H9 (cell line): ENCODE data around the gene NALCN. TPM values are rescaled to one million over a fixed set of nuclear protein-coding genes. Genes with fewer than 3 reads are reported as not detected.

Source experiments
- DNase-seq: peaks from one replicate; pipeline ENCODE4 v3.0.0-alpha.2; 2017
- H2AFZ ChIP-seq: one replicate; pipeline ENCODE4 v1.6.1; 2013; ENCODE audit warnings: mild to moderate bottlenecking, low read length, control low read depth, moderate library complexity
- H2AK5ac ChIP-seq: 2 replicates; pipeline ENCODE4 v1.6.1; 2013; ENCODE audit warnings: low read length, control low read depth, mixed read lengths; ENCODE audit not compliant: insufficient read length
- H2BK120ac ChIP-seq: one replicate; pipeline ENCODE4 v1.6.1; 2013; ENCODE audit warnings: low read depth, mild to moderate bottlenecking, low read length, control low read depth, inconsistent platforms; ENCODE audit not compliant: poor library complexity, severe bottlenecking
- H2BK12ac ChIP-seq: 2 replicates; pipeline ENCODE4 v1.6.1; 2013; ENCODE audit warnings: low read length, control low read depth, mixed read lengths, low read depth; ENCODE audit not compliant: insufficient read length
- H2BK15ac ChIP-seq: 2 replicates; pipeline ENCODE4 v1.6.1; 2013; ENCODE audit warnings: low read depth, low read length, control low read depth
- H2BK20ac ChIP-seq: one replicate; pipeline ENCODE4 v1.6.1; 2013; ENCODE audit warnings: low read depth, mild to moderate bottlenecking, low read length, control low read depth, inconsistent platforms; ENCODE audit not compliant: poor library complexity, severe bottlenecking
- H2BK5ac ChIP-seq: 2 replicates; pipeline ENCODE4 v1.6.1; 2013; ENCODE audit warnings: low read length, control low read depth, mixed read lengths; ENCODE audit not compliant: insufficient read length
- H3K14ac ChIP-seq: 2 replicates; pipeline ENCODE4 v1.6.1; 2013; ENCODE audit warnings: low read length, control low read depth; ENCODE audit not compliant: insufficient read depth
- H3K18ac ChIP-seq: 2 replicates; pipeline ENCODE4 v1.6.1; 2013; ENCODE audit warnings: low read depth, mild to moderate bottlenecking, mixed read lengths, low read length, control low read depth; ENCODE audit not compliant: insufficient read length
- H3K23ac ChIP-seq: 2 replicates; pipeline ENCODE4 v1.6.1; 2013; ENCODE audit warnings: low read length, control low read depth, mixed read lengths, low read depth; ENCODE audit not compliant: insufficient read length
- H3K23me2 ChIP-seq: 2 replicates; pipeline ENCODE4 v1.6.1; 2013; ENCODE audit warnings: low read depth, mild to moderate bottlenecking, mixed read lengths, low read length, control low read depth; ENCODE audit not compliant: insufficient read length, poor library complexity, severe bottlenecking
- H3K27ac ChIP-seq: 2 replicates; pipeline ENCODE4 v1.5.1; 2013; ENCODE audit warnings: low read length, control low read depth, mixed read lengths, low read depth; ENCODE audit not compliant: insufficient read length
- H3K27me3 ChIP-seq: 2 replicates; pipeline ENCODE4 v1.6.1; 2013; ENCODE audit warnings: low read length, control low read depth, inconsistent platforms; ENCODE audit not compliant: insufficient read depth
- H3K4ac ChIP-seq: 2 replicates; pipeline ENCODE4 v1.6.1; 2013; ENCODE audit warnings: low read depth, mild to moderate bottlenecking, control low read depth, inconsistent platforms, low read length, moderate library complexity
- H3K4me1 ChIP-seq: 2 replicates; pipeline ENCODE4 v1.6.1; 2013; ENCODE audit warnings: low read length, control low read depth, inconsistent platforms; ENCODE audit not compliant: insufficient read depth
- H3K4me2 ChIP-seq: 2 replicates; pipeline ENCODE4 v1.6.1; 2013; ENCODE audit warnings: low read length, control low read depth, mixed read lengths; ENCODE audit not compliant: insufficient read length, insufficient read depth
- H3K56ac ChIP-seq: 2 replicates; pipeline ENCODE4 v1.6.1; 2013; ENCODE audit warnings: low read depth, mild to moderate bottlenecking, mixed read lengths, low read length, control low read depth; ENCODE audit not compliant: insufficient read length
- H3K79me1 ChIP-seq: 2 replicates; pipeline ENCODE4 v1.6.1; 2013; ENCODE audit warnings: low read depth, mild to moderate bottlenecking, moderate library complexity, low read length, control low read depth, inconsistent platforms; ENCODE audit not compliant: insufficient read depth, poor library complexity, severe bottlenecking
- H3K79me2 ChIP-seq: 2 replicates; pipeline ENCODE4 v1.6.1; 2013; ENCODE audit warnings: low read length, control low read depth, inconsistent platforms; ENCODE audit not compliant: insufficient read depth
- H3K9ac ChIP-seq: 2 replicates; pipeline ENCODE4 v1.6.1; 2013; ENCODE audit warnings: low read length, control low read depth, mixed read lengths; ENCODE audit not compliant: insufficient read length; ENCODE audit errors: extremely low read depth
- H3K9me3 ChIP-seq: one replicate; pipeline ENCODE4 v1.6.1; 2013; ENCODE audit warnings: low read depth, low read length, inconsistent platforms; ENCODE audit not compliant: control insufficient read depth
- H3T11ph ChIP-seq: one replicate; pipeline ENCODE4 v1.6.1; 2013; ENCODE audit warnings: mild to moderate bottlenecking, low read length, control low read depth, inconsistent platforms
- H4K20me1 ChIP-seq: one replicate; pipeline ENCODE4 v1.6.1; 2013; ENCODE audit not compliant: control insufficient read depth, insufficient read length, insufficient read depth
- H4K5ac ChIP-seq: 2 replicates; pipeline ENCODE4 v1.6.1; 2013; ENCODE audit warnings: low read depth, mild to moderate bottlenecking, mixed read lengths, low read length, control low read depth; ENCODE audit not compliant: insufficient read length
- H4K8ac ChIP-seq: replicated peaks from 2 replicates; pipeline ENCODE4 v1.6.1; 2013; ENCODE audit warnings: low read length, control low read depth, mixed read lengths, low read depth; ENCODE audit not compliant: insufficient read length
- H4K91ac ChIP-seq: 2 replicates; pipeline ENCODE4 v1.6.1; 2013; ENCODE audit warnings: low read depth, mild to moderate bottlenecking, moderate library complexity, mixed read lengths, low read length, control low read depth; ENCODE audit not compliant: insufficient read length
- H3K27ac Mint-ChIP-seq, 3 experiments: 2 replicates in 2 of 3; 3 replicates in 1 of 3; pipeline ENCODE4 v1.8.0; 2020 to 2021; ENCODE audit warnings: mixed read lengths in 3 of 3, mild to moderate bottlenecking in 1 of 3, moderate library complexity in 1 of 3
- H3K27me3 Mint-ChIP-seq: 2 replicates; pipeline ENCODE4 v1.8.0; 2021; ENCODE audit warnings: low read depth, mild to moderate bottlenecking, moderate library complexity, mixed read lengths
- H3K36me3 Mint-ChIP-seq, 3 experiments: 2 replicates in 2 of 3; 3 replicates in 1 of 3; pipeline ENCODE4 v1.8.0; 2020 to 2021; ENCODE audit warnings: low read depth in 3 of 3, mixed read lengths in 3 of 3; ENCODE audit not compliant: insufficient read depth in 1 of 3
- H3K4me1 Mint-ChIP-seq, 2 experiments: 2 replicates each; pipeline ENCODE4 v1.8.0; 2020; ENCODE audit warnings: mixed read lengths in 2 of 2
- H3K4me3 Mint-ChIP-seq, 2 experiments: 2 replicates in 1 of 2; 3 replicates in 1 of 2; pipeline ENCODE4 v1.8.0; 2020 to 2021; ENCODE audit warnings: mild to moderate bottlenecking in 2 of 2, mixed read lengths in 2 of 2, moderate library complexity in 1 of 2
- H3K9me3 Mint-ChIP-seq, 2 experiments: 2 replicates in 1 of 2; 3 replicates in 1 of 2; pipeline ENCODE4 v1.8.0; 2020; ENCODE audit warnings: mild to moderate bottlenecking in 2 of 2, mixed read lengths in 2 of 2, moderate library complexity in 1 of 2
- CTCF ChIP-seq: fragments of 200-600 bp; sonication (generic); conservative IDR thresholded peaks from 3 replicates; pipeline ENCODE4 v1.8.0; 2021; ENCODE audit warnings: antibody characterized with exemption, mild to moderate bottlenecking
- WGBS: extraction: QIAGEN DNeasy Blood & Tissue Kit; methylation state at CpG from one replicate; pipeline ENCODE4 v1.1.7; 2013; ENCODE audit warnings: missing lambda C conversion rate, low lambda C conversion rate, mixed read lengths; ENCODE audit not compliant: insufficient read length; ENCODE audit errors: extremely low coverage; 5-methylcytosine and 5-hydroxymethylcytosine counted together
- total RNA-seq: library from RNA; stranded (reverse); gene quantifications from 2 replicates; pipeline ENCODE4 v1.2.1, GENCODE V29; 2021

Gene NALCN
- total RNA-seq, 1 experiment from 2014 or later, result 0.09 TPM

DNA sequence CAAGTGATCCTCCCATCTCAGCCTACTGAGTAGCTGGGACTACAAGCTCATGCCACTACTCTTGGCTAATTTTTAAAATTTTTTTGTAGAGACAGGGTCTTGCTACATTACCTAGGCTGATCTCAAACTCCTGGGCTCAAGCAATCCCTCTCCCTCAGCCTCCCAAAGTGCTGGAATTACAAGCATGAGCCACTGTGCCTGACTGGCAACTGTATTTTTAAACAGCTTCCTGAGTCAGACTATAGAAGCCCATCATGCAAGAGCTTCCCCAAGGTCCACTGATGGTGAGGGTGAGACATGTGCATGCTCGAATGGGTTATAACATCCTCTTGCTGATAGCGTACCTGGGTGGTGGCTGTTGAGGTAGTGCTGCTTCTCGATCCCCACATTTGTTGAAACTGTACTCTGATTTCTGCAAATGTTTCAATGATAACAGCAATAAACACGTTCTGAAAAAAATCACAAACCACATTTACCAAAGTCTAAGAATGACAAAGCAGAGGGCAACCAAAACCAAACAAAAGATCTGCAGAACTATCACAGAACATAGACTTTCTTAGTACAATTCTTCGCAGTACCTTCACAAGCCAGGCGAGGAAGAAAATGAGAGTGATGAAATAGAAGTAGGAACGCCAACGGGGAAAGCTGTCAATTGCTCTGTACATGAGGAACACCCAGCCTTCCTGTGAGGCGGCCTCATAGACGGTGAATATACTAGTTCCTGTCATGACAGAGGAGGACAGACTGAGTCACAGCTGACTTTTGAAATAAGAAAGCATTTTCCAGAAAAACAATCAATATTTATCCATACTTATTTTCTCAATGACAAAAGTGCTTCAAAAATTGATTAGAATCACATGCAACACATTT is 124.4 kb downstream of the NALCN start:
- Histone ChIP-seq H2BK5ac (no peak overlapping the region), H3K56ac (no peak overlapping the region), H2BK12ac (no peak overlapping the region), H3K27me3 (no peaks in the 10 kb centered on the region), H3K27ac (no peak overlapping the region), H4K8ac (no peak overlapping the region), H3K14ac (no peak overlapping the region), H3T11ph (no peak overlapping the region), H3K18ac (no peak overlapping the region), H3K23me2 (no peaks in the 10 kb centered on the region), H2BK15ac (no peak overlapping the region), H2BK20ac (no peak overlapping the region), H3K23ac (no peak overlapping the region), H3K9me3 (no peaks in the 10 kb centered on the region), H4K20me1 (no peaks in the 10 kb centered on the region), H2AFZ (no peak overlapping the region), H3K4me2 (no peak overlapping the region), H3K4me1 (no peaks in the 10 kb centered on the region), H2BK120ac (no peak overlapping the region), H3K79me2 (no peaks in the 10 kb centered on the region), H3K79me1 (no peaks in the 10 kb centered on the region), H4K91ac (no peak overlapping the region), H4K5ac (no peak overlapping the region), H2AK5ac (no peak overlapping the region), H3K9ac (no peak overlapping the region), H3K4ac (no peak overlapping the region)
- WGBS, result no CpG with 5 or more reads among the region's 10 CpGs
- Mint-ChIP-seq H3K4me1 (no peaks in the 10 kb centered on the region), H3K4me3 (no peak overlapping the region), H3K36me3 (no peaks in the 10 kb centered on the region), H3K27me3 (no peaks in the 10 kb centered on the region), H3K9me3 (no peaks in the 10 kb centered on the region; a peak in 1 of 5 replicates), H3K27ac (no peak overlapping the region; a peak in 1 of 7 replicates)
- no peak for DNase-seq
- TF ChIP-seq CTCF, result no peak
